HG03571 (cell line): ENCODE measurements around the gene ANGPT4.
"Not testable (repeated sequence)": the region's sequence is repeated elsewhere in the genome, so short reads cannot be mapped to it uniquely, and the experiment has no call there.

Experiments
- ATAC-seq: cut with Tn5 transposase; IDR thresholded peaks from one replicate; pipeline ENCODE4 v1.9.1; 2021; ENCODE audit not compliant: unreplicated experiment

The ANGPT4 gene

GRCh38 chr20:828987-829386 lies 87.1 kb downstream of the ANGPT4 start:
- ATAC-seq: no peak

- not testable (repeated sequence) for ATAC-seq
Measured at GRCh38 chr20:827981-828380, 88.2 kb downstream of the ANGPT4 start.

- no peak for ATAC-seq
Measured at GRCh38 chr20:826695-827323, 89.3 kb downstream of the ANGPT4 start.

GRCh38 chr20:825710-826421 lies 90.3 kb downstream of the ANGPT4 start:
- no peak for ATAC-seq

- no peak for ATAC-seq
Measured at GRCh38 chr20:824916-825315, 91.2 kb downstream of the ANGPT4 start.

- no peak for ATAC-seq
Measured at GRCh38 chr20:824490-824889, 91.6 kb downstream of the ANGPT4 start.

GRCh38 chr20:823574-823902 lies 92.6 kb downstream of the ANGPT4 start:
- ATAC-seq: no peak

GRCh38 chr20:822651-823573 lies 93.2 kb downstream of the ANGPT4 start:
- no peak for ATAC-seq

- ATAC-seq: no peak
Measured at GRCh38 chr20:821731-822065, 94.4 kb downstream of the ANGPT4 start.

- no peak for ATAC-seq
Measured at GRCh38 chr20:821046-821730, 94.9 kb downstream of the ANGPT4 start.

GRCh38 chr20:820323-820953 lies 95.7 kb downstream of the ANGPT4 start:
- ATAC-seq: no peak
